Fibroblast of gingiva (primary cell): Measurements from ENCODE around the gene SPINK4.

Source experiments
- DNase-seq: peaks from one replicate; pipeline ENCODE4 v3.0.0-alpha.2; 2011; ENCODE audit warnings: low read depth

Gene SPINK4

GRCh38 chr9:33291901-33292300 is 51.9 kb downstream of the SPINK4 start:
- no peak for DNase-seq

- no peak for DNase-seq
Measured at GRCh38 chr9:33293782-33294181, 53.8 kb downstream of the SPINK4 start.

GRCh38 chr9:33294670-33295432 is 54.9 kb downstream of the SPINK4 start:
- no peak for DNase-seq

- no peak for DNase-seq
Measured at GRCh38 chr9:33295571-33295970, 55.6 kb downstream of the SPINK4 start.

GRCh38 chr9:33297432-33297831 is 57.5 kb downstream of the SPINK4 start:
- DNase-seq = no peak
